ENCODE data around the gene LAMB4.

The LAMB4 gene

GRCh38 chr7:108104324-108104723 lies 25.8 kb downstream of the LAMB4 start:
- TF ChIP-seq, protein P1, sequence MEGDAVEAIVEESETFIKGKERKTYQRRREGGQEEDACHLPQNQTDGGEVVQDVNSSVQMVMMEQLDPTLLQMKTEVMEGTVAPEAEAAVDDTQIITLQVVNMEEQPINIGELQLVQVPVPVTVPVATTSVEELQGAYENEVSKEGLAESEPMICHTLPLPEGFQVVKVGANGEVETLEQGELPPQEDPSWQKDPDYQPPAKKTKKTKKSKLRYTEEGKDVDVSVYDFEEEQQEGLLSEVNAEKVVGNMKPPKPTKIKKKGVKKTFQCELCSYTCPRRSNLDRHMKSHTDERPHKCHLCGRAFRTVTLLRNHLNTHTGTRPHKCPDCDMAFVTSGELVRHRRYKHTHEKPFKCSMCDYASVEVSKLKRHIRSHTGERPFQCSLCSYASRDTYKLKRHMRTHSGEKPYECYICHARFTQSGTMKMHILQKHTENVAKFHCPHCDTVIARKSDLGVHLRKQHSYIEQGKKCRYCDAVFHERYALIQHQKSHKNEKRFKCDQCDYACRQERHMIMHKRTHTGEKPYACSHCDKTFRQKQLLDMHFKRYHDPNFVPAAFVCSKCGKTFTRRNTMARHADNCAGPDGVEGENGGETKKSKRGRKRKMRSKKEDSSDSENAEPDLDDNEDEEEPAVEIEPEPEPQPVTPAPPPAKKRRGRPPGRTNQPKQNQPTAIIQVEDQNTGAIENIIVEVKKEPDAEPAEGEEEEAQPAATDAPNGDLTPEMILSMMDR (IDR thresholded peaks at IDR 0.05), result no peak

- TF ChIP-seq, protein P1 (IDR thresholded peaks at IDR 0.05), result no peak
These were observed 26.4 kb downstream of the LAMB4 start for GRCh38 chr7:108103558-108104298.

- TF ChIP-seq, protein P1 (IDR thresholded peaks at IDR 0.05), result no peak
These were observed 27.4 kb downstream of the LAMB4 start for GRCh38 chr7:108102671-108103312.

DNA sequence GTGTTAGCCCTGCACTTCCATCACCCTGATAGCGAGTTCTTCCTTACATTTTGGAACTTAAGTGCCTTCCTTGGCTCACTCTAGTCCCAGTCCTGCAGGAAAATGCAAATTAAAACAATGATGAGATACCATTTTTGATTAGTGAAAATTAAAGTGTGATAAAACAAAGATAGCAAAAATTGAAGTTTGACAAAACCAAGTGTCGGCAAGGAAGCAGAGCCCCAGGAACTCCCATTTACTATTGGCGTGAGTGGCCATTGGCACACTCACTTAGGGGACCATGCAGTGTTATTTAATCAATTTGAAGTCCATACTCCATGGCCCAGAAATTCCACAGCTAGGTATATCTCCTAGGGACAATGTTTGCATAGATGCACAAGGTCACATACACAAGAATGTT lies 28.4 kb downstream of the LAMB4 start:
- TF ChIP-seq, protein P1 (IDR thresholded peaks at IDR 0.05), result no peak

- TF ChIP-seq, protein P1 (IDR thresholded peaks at IDR 0.05), result no peak
These were observed 30.4 kb downstream of the LAMB4 start for GRCh38 chr7:108099713-108100112.

DNA sequence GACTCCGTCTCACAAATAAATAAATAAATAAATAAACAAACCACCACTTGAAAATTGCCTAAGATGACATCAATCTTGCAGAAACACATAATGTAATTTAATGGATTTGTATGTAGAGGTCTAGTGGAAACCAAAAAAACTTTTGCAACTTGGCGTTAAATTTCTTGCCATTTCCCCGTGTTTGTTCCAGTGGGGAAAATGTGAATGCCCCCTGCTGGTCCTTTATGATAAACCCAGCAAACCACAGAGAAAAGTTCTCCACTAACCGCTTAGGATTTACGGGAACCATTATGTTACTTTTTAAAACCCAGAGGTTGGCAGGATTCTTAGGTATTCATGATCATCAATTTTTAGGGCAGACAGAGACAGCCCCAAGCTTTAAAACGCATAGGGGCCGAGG lies 32.5 kb downstream of the LAMB4 start:
- TF ChIP-seq, protein P1 (IDR thresholded peaks at IDR 0.05), result peak; percentile 21; the same call in 1 of the 2 replicates

GRCh38 chr7:108096996-108097395 lies 33.2 kb downstream of the LAMB4 start:
- TF ChIP-seq, protein P1 (IDR thresholded peaks at IDR 0.05), result no peak
